ENCODE data around the gene TTLL6.

GRCh38 chr17:48721009-48721402 lies 96.0 kb downstream of the TTLL6 start:
- TF ChIP-seq POLR2A (IDR thresholded peaks at IDR 0.05; ENCODE audit: low read depth, low read length) (no peak), CTCF (conservative IDR thresholded peaks at IDR 0.05; ENCODE audit: low read depth, low read length) (no peak), RAD21 (IDR thresholded peaks at IDR 0.05; ENCODE audit: low read length) (no peak), MAZ (IDR thresholded peaks at IDR 0.05; ENCODE audit: borderline replicate concordance, low read depth, low read length) (no peak), BHLHE40 (IDR thresholded peaks at IDR 0.05; ENCODE audit: low read depth, low read length) (no peak), SMC3 (IDR thresholded peaks at IDR 0.05; ENCODE audit: low read depth, low read length) (no peak), MXI1 (IDR thresholded peaks at IDR 0.05; ENCODE audit: borderline replicate concordance, low read depth, low read length) (no peak), FOS (IDR thresholded peaks at IDR 0.05; ENCODE audit: low read depth, low read length) (no peak), RFX5 (IDR thresholded peaks at IDR 0.05; ENCODE audit: low read depth, low read length) (no peak), ELK1 (IDR thresholded peaks at IDR 0.05; ENCODE audit: borderline replicate concordance, low read depth, low read length) (no peak), CEBPB (IDR thresholded peaks at IDR 0.05; ENCODE audit: low read depth, low read length) (no peak), CHD1 (IDR thresholded peaks at IDR 0.05; ENCODE audit: low read depth, low read length) (no peak), NFE2L2 (IDR thresholded peaks at IDR 0.05; ENCODE audit: low read depth, low read length) (no peak), USF2 (IDR thresholded peaks at IDR 0.05; ENCODE audit: low read depth, low read length) (no peak)
